Measurements from ENCODE around the gene LMTK2.
"Not testable (repeated sequence)": the region's sequence is repeated elsewhere in the genome, so short reads cannot be mapped to it uniquely, and the experiment has no call there.

LMTK2 gene

DNA sequence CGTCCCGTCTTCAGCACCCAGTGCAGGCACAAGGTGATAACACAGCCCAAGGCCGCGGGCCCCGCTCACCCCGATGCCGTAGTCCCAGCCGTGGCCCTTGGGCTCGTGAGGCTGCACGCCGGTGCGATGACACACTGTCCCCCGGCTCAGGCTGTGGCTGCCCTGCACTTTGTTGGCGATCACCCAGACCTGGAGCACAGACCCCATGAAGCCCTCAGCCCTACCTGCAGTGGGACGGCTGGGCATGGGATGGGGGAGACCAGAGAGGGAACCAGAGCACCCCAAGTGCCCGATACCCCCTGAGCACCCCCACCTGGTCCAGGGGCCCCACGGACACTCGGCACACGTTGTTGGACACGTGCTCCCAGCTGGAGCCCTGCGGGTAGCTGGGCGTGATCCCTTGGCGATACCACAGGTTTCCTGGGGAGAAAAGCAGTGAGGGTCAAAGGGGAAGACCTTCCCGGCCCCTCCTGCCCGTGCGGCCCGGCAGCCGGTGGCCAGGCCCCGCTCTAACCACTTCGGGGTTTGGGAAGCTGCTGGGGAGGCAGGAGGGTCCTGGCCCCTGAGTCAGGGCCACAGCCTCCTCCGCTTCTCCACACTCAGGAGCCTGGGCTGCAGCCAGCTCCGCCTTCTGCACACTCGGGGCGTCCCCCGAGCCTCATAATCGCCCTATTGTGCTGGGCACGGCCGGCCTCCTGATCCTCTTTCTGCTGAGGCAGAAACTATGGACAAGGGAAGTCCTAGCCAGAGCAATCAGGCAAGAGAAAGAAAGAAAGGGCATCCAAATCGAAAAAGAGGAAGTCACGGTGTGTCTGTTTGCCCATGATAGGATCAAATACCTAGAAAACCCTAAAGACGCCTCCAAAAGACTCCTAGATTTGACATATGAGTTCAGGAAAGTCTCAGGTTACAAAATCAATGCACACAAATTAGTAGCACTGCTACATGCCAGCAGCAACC is 111.2 kb downstream of the LMTK2 start:
- DNase-seq (ENCODE audit: low spot score), result no peak

- DNase-seq (ENCODE audit: low spot score), result not testable (repeated sequence)
These were observed 112.7 kb downstream of the LMTK2 start for GRCh38 chr7:98219382-98219781.

- DNase-seq (ENCODE audit: low spot score), result no peak
These were observed 115.2 kb downstream of the LMTK2 start for GRCh38 chr7:98221611-98222532.

GRCh38 chr7:98222533-98223195 is 116.0 kb downstream of the LMTK2 start:
- no peak for DNase-seq (ENCODE audit: low spot score)

DNA sequence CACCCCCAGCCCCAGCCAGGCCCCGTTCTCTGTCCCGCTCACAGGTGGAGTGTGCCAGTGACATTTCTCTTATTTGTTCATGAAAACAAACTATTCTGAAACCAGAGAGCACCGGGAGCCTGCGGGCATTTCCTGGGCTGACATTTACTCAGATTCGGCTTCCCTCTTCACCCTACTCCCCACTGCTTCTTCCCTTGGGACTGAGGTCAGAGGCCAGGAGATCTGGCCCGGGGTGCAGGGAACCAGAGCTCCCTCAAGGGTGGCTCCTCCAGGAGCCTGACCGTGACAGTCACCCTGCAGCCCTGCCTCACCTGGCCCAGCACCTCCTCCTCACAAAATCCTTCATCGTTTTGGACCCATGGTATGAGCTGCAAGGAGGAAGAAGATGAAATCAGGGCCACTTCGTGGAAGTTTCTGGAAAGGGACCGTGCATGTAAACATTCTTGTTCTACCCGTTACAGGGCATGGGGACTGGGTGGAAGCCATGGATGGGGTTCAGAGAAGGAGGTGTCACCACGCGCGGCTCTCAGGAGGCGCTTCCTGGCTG is 116.8 kb downstream of the LMTK2 start:
- DNase-seq (ENCODE audit: low spot score), result no peak

DNA sequence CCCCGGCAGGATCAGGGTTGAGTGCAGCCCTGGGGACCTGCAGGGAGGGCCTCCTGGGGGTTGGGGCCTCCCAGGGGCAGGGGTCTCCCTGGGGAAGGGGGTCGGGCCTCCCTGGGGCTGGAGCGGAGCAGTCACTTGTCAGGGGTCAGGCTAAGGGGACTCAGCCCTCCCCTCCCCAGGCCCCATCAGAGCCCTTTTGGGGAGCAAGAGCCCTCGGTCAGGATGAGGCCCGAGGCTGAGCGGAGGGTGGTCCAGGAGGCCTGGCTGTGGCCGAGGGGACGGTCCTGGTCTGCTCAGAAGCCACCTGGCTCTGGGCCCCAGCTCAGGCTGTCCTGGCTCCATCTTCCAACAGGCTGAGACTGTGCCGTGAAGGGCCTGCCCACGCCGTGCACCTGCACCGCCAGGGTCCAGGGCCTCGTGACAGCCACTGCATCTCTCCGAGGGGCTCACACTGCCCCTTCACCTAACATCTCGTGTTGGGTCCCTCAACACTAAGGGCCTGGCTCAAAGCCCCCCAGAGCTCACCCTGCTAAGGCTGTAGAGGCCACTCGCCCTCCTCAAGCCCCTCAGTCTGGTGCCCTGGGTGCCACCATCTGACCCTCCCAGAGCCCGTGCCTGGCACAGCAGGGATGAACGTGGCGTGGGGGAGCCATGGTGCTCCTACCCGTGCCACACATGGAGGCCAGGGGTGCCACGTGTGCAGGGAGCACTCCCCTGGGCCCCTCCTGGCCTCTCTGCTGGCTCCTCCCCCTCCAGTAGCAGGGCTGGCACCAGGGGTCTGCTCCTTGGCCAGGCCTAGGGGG is 117.4 kb downstream of the LMTK2 start:
- no peak for DNase-seq (ENCODE audit: low spot score)

DNA sequence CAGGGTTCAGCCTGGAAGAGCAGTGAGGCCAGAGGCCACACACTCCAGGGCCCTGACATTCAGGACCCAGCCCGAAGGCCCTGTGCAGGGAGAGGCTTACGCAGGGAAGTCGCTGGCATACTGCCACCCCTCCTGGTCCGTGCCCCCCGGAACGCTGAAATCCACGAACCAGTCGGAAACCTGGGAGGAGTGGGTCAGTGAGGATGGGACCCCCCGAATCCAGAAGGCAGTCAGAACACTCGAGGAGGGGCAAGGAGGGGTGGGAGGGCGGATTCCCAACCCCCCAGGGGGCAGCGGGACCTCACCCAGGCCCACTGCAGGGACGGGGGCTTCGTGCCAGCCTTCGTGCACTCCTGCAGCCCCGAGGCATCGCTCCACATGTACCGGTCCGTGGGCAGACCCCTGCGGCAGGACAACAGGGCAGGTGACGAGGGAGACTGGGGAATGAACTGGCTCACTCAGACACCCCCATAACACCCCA is 118.1 kb downstream of the LMTK2 start:
- DNase-seq (ENCODE audit: low spot score), result no peak

GRCh38 chr7:98225913-98226614 is 119.4 kb downstream of the LMTK2 start:
- DNase-seq (ENCODE audit: low spot score), result no peak

- DNase-seq (ENCODE audit: low spot score), result no peak
These were observed 121.3 kb downstream of the LMTK2 start for GRCh38 chr7:98227939-98228338.

DNA sequence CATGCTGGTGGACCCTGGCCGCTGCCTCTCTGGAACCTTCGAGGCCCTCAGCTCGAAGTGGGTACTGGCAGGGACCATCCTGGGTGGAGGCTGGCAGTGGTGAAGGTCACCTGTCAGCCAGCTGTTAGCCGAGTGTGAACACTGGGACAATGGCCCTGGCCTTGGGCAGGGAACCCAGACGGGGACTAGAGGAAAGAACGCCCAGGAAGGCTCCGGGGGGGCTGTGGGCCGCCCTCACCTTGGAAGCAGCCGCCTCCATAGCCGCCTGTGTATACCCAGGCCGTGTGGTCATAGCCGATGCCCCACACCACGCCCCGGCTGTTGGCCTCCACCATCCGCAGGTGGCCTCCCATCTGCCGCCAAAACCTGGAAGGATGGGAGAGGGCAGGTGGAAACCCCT is 122.1 kb downstream of the LMTK2 start:
- DNase-seq (ENCODE audit: low spot score), result no peak

- no peak for DNase-seq (ENCODE audit: low spot score)
These were observed 122.8 kb downstream of the LMTK2 start for GRCh38 chr7:98229441-98229840.

DNA sequence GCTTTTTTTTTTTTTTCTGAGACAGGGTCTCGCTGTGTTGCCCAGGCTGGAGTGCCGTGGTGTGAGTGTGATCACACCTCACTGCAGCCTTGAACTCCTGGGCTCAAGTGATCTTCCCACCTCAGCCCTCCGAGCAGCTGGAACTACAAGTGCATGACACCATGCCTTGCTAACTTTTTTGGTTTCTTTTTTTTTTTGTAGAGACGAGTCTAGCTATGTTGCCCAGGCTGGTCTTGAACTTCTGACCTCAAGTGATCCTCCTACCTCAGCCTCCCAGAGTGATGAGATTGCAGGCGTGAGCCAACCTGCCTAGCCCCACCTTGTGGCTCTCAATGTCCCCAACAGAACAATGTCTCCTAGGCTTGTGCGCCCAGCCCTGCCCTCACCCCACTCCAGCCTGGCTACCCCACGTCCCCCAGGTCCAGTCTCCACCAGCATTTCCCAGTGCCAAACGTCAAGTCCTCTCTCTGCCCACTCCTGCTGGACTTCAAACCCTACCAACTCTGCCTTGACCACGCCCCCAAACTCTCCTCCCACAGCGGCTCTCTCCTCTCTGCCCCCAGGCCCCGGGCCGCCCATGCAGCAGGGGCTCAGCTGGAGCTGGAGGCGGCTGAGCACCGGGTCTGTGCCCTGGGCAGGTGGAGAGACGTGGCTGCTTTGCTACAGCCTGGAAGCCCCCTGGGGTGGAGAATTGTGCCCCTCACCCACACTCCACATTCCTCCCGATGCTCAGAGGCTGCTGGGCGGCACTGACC is 123.5 kb downstream of the LMTK2 start:
- no peak for DNase-seq (ENCODE audit: low spot score)

DNA sequence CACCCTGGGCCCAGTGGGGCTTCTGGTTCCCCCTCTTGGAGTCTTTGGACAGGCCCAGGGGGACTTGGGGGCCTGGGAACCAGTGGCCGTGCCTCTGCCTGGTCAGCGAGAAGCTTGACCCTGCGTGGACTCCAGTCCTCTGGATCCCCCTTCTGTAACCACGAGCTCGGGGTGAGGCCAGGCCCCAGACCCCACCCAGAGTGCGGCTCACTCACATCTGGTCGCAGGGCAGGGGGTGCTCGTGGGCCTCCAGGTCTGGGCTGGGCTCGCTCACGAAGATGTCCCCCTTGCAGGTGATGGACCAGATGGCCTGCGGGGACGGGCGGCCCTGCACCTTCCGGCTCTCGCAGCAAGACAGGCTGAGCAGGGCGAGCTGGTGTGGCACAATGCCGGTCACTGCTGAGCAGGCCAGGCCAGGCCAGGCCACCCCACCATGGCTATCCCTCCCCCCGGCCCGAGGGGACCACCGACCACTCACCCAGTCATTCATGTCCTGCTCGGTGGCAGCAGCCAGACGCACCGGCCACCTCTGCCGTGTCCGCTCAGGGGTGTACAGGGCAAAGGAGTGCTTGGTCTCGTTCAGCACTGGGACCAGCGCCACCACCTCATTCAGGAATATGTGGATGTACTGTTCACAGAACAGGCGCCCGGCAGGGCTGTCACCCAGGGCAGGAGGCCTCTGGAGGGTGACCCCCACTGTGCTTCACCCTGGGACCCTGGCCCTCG is 124.2 kb downstream of the LMTK2 start:
- no peak for DNase-seq (ENCODE audit: low spot score)

- no peak for DNase-seq (ENCODE audit: low spot score)
These were observed 125.0 kb downstream of the LMTK2 start for GRCh38 chr7:98231493-98232262.

- DNase-seq (ENCODE audit: low spot score), result no peak
These were observed 125.6 kb downstream of the LMTK2 start for GRCh38 chr7:98232263-98232585.

DNA sequence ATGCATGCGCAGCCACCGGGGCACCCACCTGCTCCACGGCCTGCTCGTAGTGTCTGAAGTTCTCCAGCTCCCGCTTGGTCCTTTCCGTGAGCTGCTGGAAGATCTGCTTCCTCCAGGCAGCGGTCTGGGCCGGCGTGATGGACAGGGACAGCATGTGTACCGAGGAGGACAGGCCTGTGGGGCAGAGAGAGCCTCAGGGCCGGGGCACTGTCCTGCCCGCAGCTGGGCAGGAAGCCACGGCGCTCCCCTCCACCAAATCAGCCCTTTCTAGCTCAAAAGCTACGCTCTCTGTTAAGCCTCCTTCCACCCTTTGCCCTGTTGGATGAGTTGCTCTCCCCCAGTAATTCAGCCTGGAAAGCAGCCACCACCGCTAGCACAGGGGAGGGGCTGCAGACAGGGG is 126.1 kb downstream of the LMTK2 start:
- no peak for DNase-seq (ENCODE audit: low spot score)

DNA sequence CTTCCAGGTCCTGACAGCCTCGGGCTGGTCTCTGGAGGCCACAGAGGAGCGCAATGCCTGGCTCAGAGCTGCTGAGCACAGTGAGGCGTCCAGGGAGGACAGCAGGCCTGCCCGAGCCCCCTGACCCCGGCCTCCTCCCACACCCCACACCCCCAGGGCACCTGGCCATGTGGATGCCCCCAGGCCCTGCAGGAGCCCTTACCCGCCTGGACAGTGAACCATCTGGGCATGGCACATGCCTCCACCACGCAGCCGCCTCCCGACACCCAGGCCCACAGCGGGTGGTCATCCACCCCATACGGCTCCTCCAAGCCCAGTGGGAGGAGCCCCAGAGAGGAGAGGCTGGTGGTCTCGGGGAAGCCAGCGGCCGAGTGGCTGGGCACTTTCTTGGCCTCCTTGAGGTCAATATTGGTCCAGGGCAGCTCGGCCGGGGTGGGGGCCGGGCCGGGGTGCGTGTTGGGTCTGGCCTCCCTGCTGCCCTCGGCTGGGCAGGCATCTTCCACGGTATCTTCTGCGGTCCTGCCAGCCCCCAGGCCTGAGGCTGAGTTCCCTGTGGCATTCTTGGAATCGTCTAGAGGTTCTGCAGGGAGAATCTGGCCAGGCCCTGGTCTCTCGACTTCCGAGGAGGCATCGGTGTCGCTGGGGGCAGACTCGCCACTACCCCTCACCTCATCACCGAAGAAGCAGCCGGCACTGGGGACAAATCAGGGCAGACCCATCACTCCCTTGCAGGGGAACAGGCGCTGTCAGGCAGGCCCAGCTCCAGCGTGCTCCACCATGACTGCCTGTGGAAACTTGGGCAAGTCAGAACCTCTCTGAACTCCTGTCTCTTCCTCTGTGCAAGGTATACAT is 126.8 kb downstream of the LMTK2 start:
- DNase-seq (ENCODE audit: low spot score), result no peak
